AG04450 (cell line): ENCODE measurements around the gene ZFP42. TPM values are rescaled to one million over a fixed set of nuclear protein-coding genes. Genes with fewer than 3 reads are reported as not detected.

Experiments used
- polyA plus RNA-seq: library from polyadenylated mRNA; depleted of rRNA; stranded (reverse); fragments of >200 nt; gene quantifications from 2 replicates; pipeline ENCODE4 v1.2.3, GENCODE V29; 2011; rRNA removed

Gene ZFP42
- polyA plus RNA-seq, 1 experiment, result 0.05 TPM

Other genes with a start within 250 kb of the ZFP42 start
- gene TRIML2, start 113.8 kb downstream of the ZFP42 start, polyA plus RNA-seq, result 0.06 and 0.07 TPM in 2 replicates
- not detected in 2 replicates for gene TRIML1, start 143.7 kb downstream of the ZFP42 start, polyA plus RNA-seq